Ascending aorta (tissue), 2 donors: ENCODE data around the gene FTH1. TPM values are rescaled to one million over a fixed set of nuclear protein-coding genes. Genes with fewer than 3 reads are reported as not detected.

Source experiments
- DNase-seq, 2 donors: peaks; one replicate each; pipeline ENCODE4 v3.0.0-alpha.2; 2019; ENCODE audit warnings: low spot score in 2 of 2
- H3K27ac ChIP-seq, 2 donors: fragments of 200-600 bp; sonication (generic); one replicate each; pipeline ENCODE4 v1.5.1; 2016 to 2017; ENCODE audit warnings: mild to moderate bottlenecking in 1 of 2
- H3K27me3 ChIP-seq: fragments of 200-600 bp; sonication (generic); one replicate; pipeline ENCODE4 v1.5.1; 2017
- H3K36me3 ChIP-seq, 2 donors: fragments of 200-600 bp; sonication (generic); one replicate each; pipeline ENCODE4 v1.5.1; 2016
- H3K4me1 ChIP-seq, 2 donors: fragments of 200-600 bp; sonication (generic); one replicate each; pipeline ENCODE4 v1.5.1; 2016 to 2017; ENCODE audit warnings: mild to moderate bottlenecking in 1 of 2
- H3K4me3 ChIP-seq, 2 donors: fragments of 200-600 bp; sonication (generic); one replicate each; pipeline ENCODE4 v1.5.1; 2016 to 2017; ENCODE audit warnings: mild to moderate bottlenecking in 1 of 2
- H3K9me3 ChIP-seq, 2 donors: fragments of 200-600 bp; sonication (generic); one replicate each; pipeline ENCODE4 v1.5.1; 2016
- intact Hi-C: fragments of 100-400 bp; cut with DNase I; formaldehyde crosslinking; loops from one replicate; pipeline ENCODE4 v1.15.1; 2023
- total RNA-seq: library from RNA; depleted of rRNA; stranded (reverse); fragments of >200 nt; gene quantifications from one replicate; pipeline ENCODE4 v1.1.0, GENCODE V29; 2016
- TF ChIP-seq, protein P1 (sequence below), 3 experiments: fragments of 200-600 bp in 2 of 3; fragments of 450-650 bp in 1 of 3; sonication (generic) in 2 of 3; IDR thresholded peaks; one replicate each; pipeline ENCODE4 v1.5.1; 2016 to 2019; ENCODE audit warnings: antibody characterized with exemption in 3 of 3, mild to moderate bottlenecking in 1 of 3, moderate library complexity in 1 of 3

Gene FTH1
- total RNA-seq, 1 donor from 2014 or later = 2,353 TPM

DNA sequence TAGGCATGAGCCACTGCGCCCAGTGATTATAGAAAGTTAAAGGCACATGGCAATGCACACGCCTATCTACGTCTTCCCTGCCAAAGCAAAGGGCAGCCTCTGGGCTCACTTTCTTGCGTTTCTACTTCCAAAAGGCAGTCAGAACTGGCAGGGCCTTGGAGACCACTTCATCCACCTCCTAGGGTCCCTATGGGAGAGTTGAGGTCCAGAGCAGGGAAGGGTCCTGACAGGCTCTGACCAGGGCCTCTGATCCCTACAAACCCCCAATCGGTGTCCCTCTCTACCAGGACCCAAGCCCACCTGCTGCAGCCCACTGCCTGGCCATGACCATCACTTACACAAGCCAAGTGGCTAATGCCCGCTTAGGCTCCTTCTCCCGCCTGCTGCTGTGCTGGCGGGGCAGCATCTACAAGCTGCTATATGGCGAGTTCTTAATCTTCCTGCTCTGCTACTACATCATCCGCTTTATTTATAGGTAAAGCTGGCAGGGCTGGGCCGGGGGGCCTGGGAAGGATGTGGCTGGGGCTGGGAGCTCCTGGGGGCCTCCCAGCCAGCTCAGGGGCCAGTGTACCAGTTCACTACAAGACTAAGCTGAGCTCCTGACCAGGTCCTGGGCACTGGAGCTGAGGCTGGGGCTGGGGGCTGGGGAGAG lies 15.8 kb downstream of the FTH1 start:
- no peak overlapping the region for H3K4me3 ChIP-seq
- no peaks in the 10 kb centered on the region for H3K27me3 ChIP-seq
- peaks cover 3 to 18% of the 10 kb centered on the region in 2 donors for H3K4me1 ChIP-seq
- intact Hi-C loops = no loop called here
- H3K27ac ChIP-seq = no peak overlapping the region
- no peaks in the 10 kb centered on the region for H3K9me3 ChIP-seq
- no peaks in the 10 kb centered on the region for H3K36me3 ChIP-seq
- TF ChIP-seq, protein P1, sequence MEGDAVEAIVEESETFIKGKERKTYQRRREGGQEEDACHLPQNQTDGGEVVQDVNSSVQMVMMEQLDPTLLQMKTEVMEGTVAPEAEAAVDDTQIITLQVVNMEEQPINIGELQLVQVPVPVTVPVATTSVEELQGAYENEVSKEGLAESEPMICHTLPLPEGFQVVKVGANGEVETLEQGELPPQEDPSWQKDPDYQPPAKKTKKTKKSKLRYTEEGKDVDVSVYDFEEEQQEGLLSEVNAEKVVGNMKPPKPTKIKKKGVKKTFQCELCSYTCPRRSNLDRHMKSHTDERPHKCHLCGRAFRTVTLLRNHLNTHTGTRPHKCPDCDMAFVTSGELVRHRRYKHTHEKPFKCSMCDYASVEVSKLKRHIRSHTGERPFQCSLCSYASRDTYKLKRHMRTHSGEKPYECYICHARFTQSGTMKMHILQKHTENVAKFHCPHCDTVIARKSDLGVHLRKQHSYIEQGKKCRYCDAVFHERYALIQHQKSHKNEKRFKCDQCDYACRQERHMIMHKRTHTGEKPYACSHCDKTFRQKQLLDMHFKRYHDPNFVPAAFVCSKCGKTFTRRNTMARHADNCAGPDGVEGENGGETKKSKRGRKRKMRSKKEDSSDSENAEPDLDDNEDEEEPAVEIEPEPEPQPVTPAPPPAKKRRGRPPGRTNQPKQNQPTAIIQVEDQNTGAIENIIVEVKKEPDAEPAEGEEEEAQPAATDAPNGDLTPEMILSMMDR (IDR thresholded peaks at IDR 0.05) = no peak
- peak in 1 of 2 donors; percentile 53 for DNase-seq

DNA sequence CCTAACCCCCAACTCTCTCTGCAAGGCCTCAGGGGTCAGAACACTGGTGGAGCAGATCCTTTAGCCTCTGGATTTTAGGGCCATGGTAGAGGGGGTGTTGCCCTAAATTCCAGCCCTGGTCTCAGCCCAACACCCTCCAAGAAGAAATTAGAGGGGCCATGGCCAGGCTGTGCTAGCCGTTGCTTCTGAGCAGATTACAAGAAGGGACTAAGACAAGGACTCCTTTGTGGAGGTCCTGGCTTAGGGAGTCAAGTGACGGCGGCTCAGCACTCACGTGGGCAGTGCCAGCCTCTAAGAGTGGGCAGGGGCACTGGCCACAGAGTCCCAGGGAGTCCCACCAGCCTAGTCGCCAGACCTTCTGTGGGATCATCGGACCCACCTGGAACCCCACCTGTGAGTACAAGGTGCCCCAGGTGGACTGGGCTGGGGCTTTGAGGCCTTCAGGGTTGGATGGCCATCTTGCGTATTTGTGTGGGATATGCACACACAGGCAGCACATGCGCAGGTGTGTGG lies 17.3 kb downstream of the FTH1 start, which contains the start of gene BEST1:
BEST1 (plus strand) TSS at position 317 of the 513 bp plus-strand sequence. CDS start 1,456 bp downstream, outside the sequence.
- intact Hi-C loops = no loop called here
- Histone ChIP-seq H3K27me3 (no peaks in the 10 kb centered on the region), H3K4me1 (peaks cover 3 to 11% of the 10 kb centered on the region in 2 donors), H3K4me3 (no peak within 1 kb of the TSS), H3K36me3 (no peaks in the 10 kb centered on the region), H3K9me3 (no peaks in the 10 kb centered on the region), H3K27ac (peak within 1 kb of the TSS; percentile 33 to 51)
- peak in 1 of 2 donors; percentile 61 for DNase-seq
- TF ChIP-seq, protein P1 (IDR thresholded peaks at IDR 0.05) = no peak

DNA sequence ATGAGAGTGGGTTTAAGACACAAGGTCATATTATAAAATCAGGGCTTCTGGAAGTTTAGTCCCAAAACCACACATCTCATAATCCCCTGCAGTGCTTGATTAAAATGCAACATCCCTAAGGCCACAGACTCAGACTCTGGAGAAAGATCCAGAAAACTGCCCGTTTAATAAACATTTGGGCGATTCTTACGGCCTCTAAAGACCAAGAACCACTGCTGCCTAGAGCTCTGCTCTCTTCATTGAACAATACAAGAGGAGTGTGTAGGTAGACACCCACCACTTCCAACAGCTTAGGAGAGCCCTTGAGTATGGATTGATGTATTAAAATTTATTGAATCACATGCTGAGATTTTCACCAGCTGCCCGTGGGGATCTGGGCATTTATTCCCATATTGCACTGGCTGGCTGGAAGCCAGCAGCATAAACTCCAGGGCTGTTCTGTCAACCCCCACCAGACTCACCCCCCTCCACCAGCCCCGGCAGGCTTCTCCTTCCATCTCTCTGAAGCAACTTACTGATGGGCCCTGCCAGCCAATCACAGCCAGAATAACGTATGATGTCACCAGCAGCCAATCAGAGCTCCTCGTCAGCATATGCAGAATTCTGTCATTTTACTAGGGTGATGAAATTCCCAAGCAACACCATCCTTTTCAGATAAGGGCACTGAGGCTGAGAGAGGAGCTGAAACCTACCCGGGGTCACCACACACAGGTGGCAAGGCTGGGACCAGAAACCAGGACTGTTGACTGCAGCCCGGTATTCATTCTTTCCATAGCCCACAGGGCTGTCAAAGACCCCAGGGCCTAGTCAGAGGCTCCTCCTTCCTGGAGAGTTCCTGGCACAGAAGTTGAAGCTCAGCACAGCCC lies 18.0 kb downstream of the FTH1 start:
- no peaks in the 10 kb centered on the region for H3K36me3 ChIP-seq
- intact Hi-C loops = loop anchor here (1.0 to 2.0 kb wide), 2 partner anchors 18 to 157 kb away; partner anchors contain the start of genes FEN1, FTH1 and TMEM258
- H3K27ac ChIP-seq = peak overlapping the region; percentile 33 to 51
- no peaks in the 10 kb centered on the region for H3K9me3 ChIP-seq
- TF ChIP-seq, protein P1 (IDR thresholded peaks at IDR 0.05) = no peak
- H3K27me3 ChIP-seq = no peaks in the 10 kb centered on the region
- no peak overlapping the region for H3K4me3 ChIP-seq
- H3K4me1 ChIP-seq = peaks cover 3 to 11% of the 10 kb centered on the region in 2 donors
- DNase-seq = peak; percentile 57 to 93

DNA sequence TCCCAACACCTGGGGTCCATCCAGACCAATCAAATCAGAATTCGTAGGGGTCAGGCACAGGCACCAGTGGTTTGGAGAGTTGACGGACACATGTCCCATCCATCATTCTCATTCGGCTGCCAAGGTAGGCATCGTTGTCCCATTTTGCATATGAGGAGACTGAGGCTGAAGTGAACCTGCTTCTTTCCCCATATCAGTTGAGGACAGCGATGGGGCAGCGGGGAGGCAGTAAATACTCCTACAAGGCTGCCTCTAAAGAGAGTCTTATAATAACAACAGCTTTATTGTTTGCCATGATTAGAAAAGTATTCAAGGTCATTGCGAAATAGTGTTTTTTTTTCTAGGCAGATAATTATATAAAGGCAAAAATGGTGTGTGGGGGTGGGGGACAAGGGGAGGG lies 18.9 kb downstream of the FTH1 start:
- Histone ChIP-seq H3K4me1 (peaks cover 3 to 11% of the 10 kb centered on the region in 2 donors), H3K36me3 (no peaks in the 10 kb centered on the region), H3K27ac (no peak overlapping the region), H3K27me3 (no peaks in the 10 kb centered on the region), H3K9me3 (no peaks in the 10 kb centered on the region), H3K4me3 (no peak overlapping the region)
- intact Hi-C loops = loop anchor here (2.0 kb wide), 1 partner anchor 156 kb away; the partner anchor contains the start of genes FEN1 and TMEM258
- peak in 1 of 2 donors; percentile 48 for DNase-seq
- TF ChIP-seq, protein P1 (IDR thresholded peaks at IDR 0.05) = no peak

GRCh38 chr11:61947486-61948210 lies 19.8 kb downstream of the FTH1 start:
- intact Hi-C loops = loop anchor here (1.0 to 2.0 kb wide), 6 partner anchors 31 to 161 kb away; partner anchors contain the start of genes FEN1, RAB3IL1 and TMEM258
- Histone ChIP-seq H3K27me3 (no peaks in the 10 kb centered on the region), H3K9me3 (no peaks in the 10 kb centered on the region), H3K4me1 (peaks cover 3 to 11% of the 10 kb centered on the region in 2 donors), H3K27ac (peak overlapping the region in 1 of 2 donors; percentile 39), H3K4me3 (no peak overlapping the region), H3K36me3 (no peaks in the 10 kb centered on the region)
- TF ChIP-seq, protein P1 (IDR thresholded peaks at IDR 0.05) = peak; percentile 91 to 94 (median 94)
- DNase-seq = peak; percentile 69 to 96
